K562 (cell line): Measurements from ENCODE around the gene EMC1. TPM values are rescaled to one million over a fixed set of nuclear protein-coding genes. Genes with fewer than 3 reads are reported as not detected.
A peak's percentile ranks its signal among the peaks of the same experiment; 100 is the strongest.

Experiments
- ATAC-seq: fragments of 200-7000 bp; cut with Tn5 transposase; 3 replicates; pipeline ENCODE4 v1.9.1; 2020; ENCODE audit warnings: moderate library complexity
- BruUV-seq: library from RNA; stranded (reverse); fragments of 400-500 nt; replicated peaks from 2 replicates; lab custom pipeline; 2021; lab: Mats Ljungman, UMichigan
- CTCF ChIA-PET: fragments of 300-600 bp; formaldehyde crosslinking; extraction: SDS; loops from one replicate; lab custom pipeline; 2021; ENCODE audit warnings: low intra/inter-chr PET ratio; lab: Yijun Ruan, JAX
- POLR2A ChIA-PET: fragments of 300-600, 350-650 bp; sonication (Branson Sonifier 250); formaldehyde crosslinking; extraction: SDS; loops from one replicate; lab custom pipeline; 2021; ENCODE audit warnings: antibody characterized with exemption, inconsistent platforms; lab: Yijun Ruan, JAX
- DNase-seq, 4 experiments: peaks; one replicate each; pipeline versions ENCODE4 v3.0.0 to v3.0.0-alpha.2; 2011 to 2018; ENCODE audit warnings: low spot score in 3 of 4, mixed read lengths in 3 of 4; ENCODE audit errors: extremely low read depth in 1 of 4
- FAIRE-seq: peaks from 2 replicates; lab custom pipeline; 2011; peaks lifted over from hg19 to GRCh38; lab: Jason Lieb, UNC
- H2AFZ ChIP-seq: 2 replicates; pipeline ENCODE4 v1.6.0; 2011; ENCODE audit warnings: low read depth, low read length, control low read depth, inconsistent platforms
- H3K27ac ChIP-seq: fragments of 200-600 bp; 3 replicates; pipeline ENCODE4 v1.8.0; 2011; ENCODE audit warnings: low read depth, mild to moderate bottlenecking, control low read depth, inconsistent platforms, low read length, moderate library complexity, mixed read lengths; ENCODE audit errors: extremely low read depth
- H3K27me3 ChIP-seq, 2 experiments: fragments of 300-600 bp in 1 of 2; 2 replicates in 1 of 2; 3 replicates in 1 of 2; pipeline versions ENCODE4 v1.6.0 to v1.8.0; 2011; ENCODE audit warnings: inconsistent platforms in 2 of 2, low read length in 2 of 2, mild to moderate bottlenecking in 1 of 2, mixed read lengths in 1 of 2, moderate library complexity in 1 of 2; ENCODE audit not compliant: control insufficient read depth in 2 of 2, insufficient read depth in 2 of 2
- H3K36me3 ChIP-seq: fragments of 300-600 bp; 3 replicates; pipeline ENCODE4 v1.8.0; 2011; ENCODE audit warnings: mild to moderate bottlenecking, low read length, inconsistent platforms; ENCODE audit not compliant: control insufficient read depth, insufficient read depth
- H3K4me1 ChIP-seq, 2 experiments: fragments of 200-600 bp in 1 of 2; replicated peaks in 1 of 2; 2 replicates in 1 of 2; 3 replicates in 1 of 2; pipeline versions ENCODE4 v1.5.1 to v1.8.0; 2011; ENCODE audit warnings: inconsistent platforms in 2 of 2, low read length in 2 of 2, mild to moderate bottlenecking in 1 of 2, mixed read lengths in 1 of 2, moderate library complexity in 1 of 2; ENCODE audit not compliant: control insufficient read depth in 2 of 2, insufficient read depth in 2 of 2
- H3K4me2 ChIP-seq: 2 replicates; pipeline ENCODE4 v1.6.1; 2011; ENCODE audit warnings: low read length, control low read depth, inconsistent platforms, mixed read lengths; ENCODE audit not compliant: insufficient read depth
- H3K4me3 ChIP-seq: fragments of 200-600 bp; sonication (generic), shearing (Covaris generic); 2 replicates; pipeline ENCODE4 v1.5.1; 2016; ENCODE audit warnings: control low read depth, inconsistent platforms
- H3K79me2 ChIP-seq: fragments of 200-600 bp; 3 replicates; pipeline ENCODE4 v1.8.0; 2011; ENCODE audit warnings: low read length, inconsistent platforms; ENCODE audit not compliant: control insufficient read depth, insufficient read depth
- H3K9ac ChIP-seq, 2 experiments: 2 replicates each; pipeline versions ENCODE4 v1.6.0 to v1.6.1; 2011; ENCODE audit warnings: low read depth in 2 of 2, low read length in 2 of 2, control low read depth in 1 of 2, inconsistent platforms in 1 of 2, mild to moderate bottlenecking in 1 of 2, mixed read lengths in 1 of 2; ENCODE audit not compliant: insufficient read depth in 1 of 2
- H3K9me1 ChIP-seq: one replicate; pipeline ENCODE4 v1.6.0; 2011; ENCODE audit warnings: inconsistent platforms, mild to moderate bottlenecking, low read length, moderate library complexity; ENCODE audit not compliant: control insufficient read depth, insufficient read depth
- H3K9me3 ChIP-seq: replicated peaks from 2 replicates; pipeline ENCODE4 v1.5.1; 2011; ENCODE audit warnings: low read depth, low read length, inconsistent platforms; ENCODE audit not compliant: control insufficient read depth, insufficient read depth
- H4K20me1 ChIP-seq: replicated peaks from 2 replicates; pipeline ENCODE4 v1.6.1; 2011; ENCODE audit warnings: low read length, inconsistent platforms, mixed read lengths; ENCODE audit not compliant: control insufficient read depth, insufficient read depth
- ARHGAP35 ChIP-seq: fragments of 450-650 bp; IDR thresholded peaks from 2 replicates; pipeline ENCODE4 v1.6.1; 2018; ENCODE audit not compliant: partially characterized antibody
- HMGXB4 ChIP-seq: sonication (generic); formaldehyde crosslinking; IDR thresholded peaks from 2 replicates; pipeline ENCODE4 v1.8.1; 2023; ENCODE audit warnings: mild to moderate bottlenecking, missing genetic modification reagents
- HNRNPK ChIP-seq: fragments of 200-400 bp; formaldehyde crosslinking; IDR thresholded peaks from one replicate; pipeline ENCODE4 v1.6.1; 2018; ENCODE audit warnings: mild to moderate bottlenecking, low read depth, low read length; ENCODE audit not compliant: poor library complexity, severe bottlenecking
- LCOR ChIP-seq: sonication (generic); formaldehyde crosslinking; IDR thresholded peaks from 2 replicates; pipeline ENCODE4 v1.8.0; 2022; ENCODE audit warnings: mild to moderate bottlenecking, missing genetic modification reagents
- MXD1 ChIP-seq: fragments of 250-450 bp; sonication (Bioruptor Pico); IDR thresholded peaks from 2 replicates; pipeline ENCODE4 v1.8.0; 2021; ENCODE audit warnings: borderline replicate concordance, mild to moderate bottlenecking, moderate library complexity; ENCODE audit not compliant: poor library complexity, severe bottlenecking
- NFE2 ChIP-seq: IDR thresholded peaks from 2 replicates; pipeline ENCODE4 v1.6.1; 2014; ENCODE audit warnings: antibody characterized with exemption, low read depth
- POLR2B ChIP-seq: fragments of 450-650 bp; IDR thresholded peaks from 2 replicates; pipeline ENCODE4 v1.6.1; 2018; ENCODE audit warnings: low read depth; ENCODE audit not compliant: partially characterized antibody
- RNF219 ChIP-seq: fragments of 250-450 bp; sonication (Bioruptor Pico); IDR thresholded peaks from 2 replicates; pipeline ENCODE4 v1.5.0; 2022; ENCODE audit warnings: mild to moderate bottlenecking
- SFPQ ChIP-seq: fragments of 200-400 bp; formaldehyde crosslinking; IDR thresholded peaks from 2 replicates; pipeline ENCODE4 v1.6.1; 2017; ENCODE audit warnings: mild to moderate bottlenecking, low read depth, low read length, moderate library complexity
- ZNF395 ChIP-seq: fragments of 200-800 bp; sonication (Bioruptor generic); IDR thresholded peaks from 2 replicates; pipeline ENCODE4 v1.6.1; 2017; ENCODE audit warnings: missing genetic modification characterization, missing compliant biosample characterization
- in situ Hi-C: fragments of 300-500 bp; cut with MboI; formaldehyde crosslinking; loops from 4 replicates; pipeline ENCODE4 v1.15.0; 2018; ENCODE audit warnings: inconsistent platforms, mixed read lengths
- intact Hi-C: fragments of 100-400 bp; cut with micrococcal nuclease; formaldehyde crosslinking; loops from 2 replicates; pipeline ENCODE4 v1.14.2; 2022
- polyA plus RNA-seq, 8 experiments: library from polyadenylated mRNA; depleted of rRNA in 4 of 8; stranded (reverse) in 5 of 8; unstranded in 3 of 8; fragments of >200 nt; fragmentation: Nextera tagmentation in 2 of 8; fragmentation: Illumina TruSeq in 1 of 8; extraction: Ambion mirVana in 2 of 8; extraction: Trizol in 1 of 8; gene quantifications; 2 replicates each; pipeline versions ENCODE4 v1.2.1 to v1.2.3, GENCODE V29; 2011 to 2014; ENCODE audit warnings: inconsistent platforms in 1 of 8, missing spikeins in 1 of 8
- total RNA-seq, 7 experiments: library from RNA; depleted of rRNA in 6 of 7; stranded (reverse); fragments of >200 nt in 6 of 7; fragmentation: Illumina TruSeq in 2 of 7; extraction: Trizol in 2 of 7; gene quantifications; 2 replicates each; pipeline versions ENCODE4 v1.2.1 to v1.2.3, GENCODE V29; 2011 to 2021; ENCODE audit warnings: low replicate concordance in 1 of 7

The EMC1 gene
- total and polyA plus RNA-seq, 9 of the 15 experiments (the other 6 are each of a cell fraction or from before 2014, with no cell fraction given), result 17.8 to 88.2 (median 37.4) TPM

- Histone ChIP-seq H3K9ac (peak overlapping the region in 1 of 2 experiments; percentile 100; a peak in 1 of 4 replicates), H3K79me2 (peaks cover 73% of the 10 kb centered on the region), H2AFZ (no peak overlapping the region), H3K4me2 (no peak overlapping the region), H3K27ac (no peak overlapping the region), H3K4me1 (peaks cover 14 to 25% of the 10 kb centered on the region in 2 experiments; a peak in 4 of 5 replicates), H3K9me3 (no peaks in the 10 kb centered on the region), H3K9me1 (peaks cover 3% of the 10 kb centered on the region), H3K4me3 (no peak overlapping the region), H3K36me3 (peaks cover 71% of the 10 kb centered on the region), H3K27me3 (no peaks in the 10 kb centered on the region), H4K20me1 (no peaks in the 10 kb centered on the region; the same call in 1 of the 2 replicates)
- intact Hi-C loops (loop anchor here (5.0 kb wide), 3 partner anchors 58 to 398 kb away; partner anchors contain the start of genes AKR7A2 and SLC66A1), in situ Hi-C loops (no loop called here)
- ChIA-PET CTCF (no interaction called here), POLR2A (interaction anchor here (0.6 to 1.0 kb wide), 4 partner anchors 11 to 58 kb away, joined by 3 to 4 read pairs (median 3); partner anchors contain the start of genes AKR7A2 and SLC66A1)
- BruUV-seq, result no TSS peak
- DNase-seq (peak in 2 of 4 experiments; percentile 7 to 8), ATAC-seq (no peak), FAIRE-seq (no peak)
- TF ChIP-seq NFE2 (no peak), LCOR (CRISPR knock-in tag) (no peak), SFPQ (no peak), RNF219 (no peak), HNRNPK (no peak), ZNF395 (CRISPR knock-in tag) (no peak), HMGXB4 (CRISPR knock-in tag) (no peak), POLR2B (no peak), MXD1 (CRISPR knock-in tag) (no peak), ARHGAP35 (no peak)
Observed at GRCh38 chr1:19254416-19254815, 3.1 kb upstream of the EMC1 start.
